Measurements from ENCODE around the gene CDC34. TPM values are rescaled to one million over a fixed set of nuclear protein-coding genes. Genes with fewer than 3 reads are reported as not detected.

The CDC34 gene
- total and polyA plus RNA-seq, 7 donors = 72.6 to 160 (median 107) TPM

GRCh38 chr19:577439-578392 is 46.2 kb downstream of the CDC34 start:
- Histone ChIP-seq H3K9me3 (no peaks in the 10 kb centered on the region), H3K36me3 (ENCODE audit: insufficient read depth in 1 of 2, low read depth in 1 of 2) (peaks cover 4 to 48% of the 10 kb centered on the region in 2 donors), H3K4me1 (peaks cover 54% of the 10 kb centered on the region), H3K27ac (peak overlapping the region; percentile 94), H3K4me3 (peak overlapping the region; percentile 97), H3K27me3 (ENCODE audit: insufficient read depth in 3 of 3, low read length in 2 of 3) (no peaks in the 10 kb centered on the region)
- no peak for ATAC-seq
- TF ChIP-seq CTCF (IDR thresholded peaks at IDR 0.05) = no peak
- intact Hi-C loops (cut with DNase I) = loop anchor here (5.0 to 10.0 kb wide), 3 partner anchors 50 to 827 kb away; partner anchors contain the start of genes DAZAP1 (in 1 of the 2), GAMT (in 1 of the 2) and POLRMT (in 1 of the 2)
- DNase-seq = no peak
- WGBS, 3 donors = 81 to 85% (median 83%) methylated on average over 59 to 66 of the region's 66 CpGs

- Histone ChIP-seq H3K27ac (peak overlapping the region; percentile 41), H3K9me3 (no peaks in the 10 kb centered on the region), H3K4me1 (peaks cover 52% of the 10 kb centered on the region), H3K27me3 (ENCODE audit: insufficient read depth in 3 of 3, low read length in 2 of 3) (no peaks in the 10 kb centered on the region), H3K4me3 (no peak overlapping the region), H3K36me3 (ENCODE audit: insufficient read depth in 1 of 2, low read depth in 1 of 2) (peaks cover 4 to 54% of the 10 kb centered on the region in 2 donors)
- 74 to 84% (median 83%) methylated on average over 46 of the region's 46 CpGs for WGBS, 3 donors
- intact Hi-C loops (cut with DNase I) = loop anchor here (5.0 to 10.0 kb wide), 3 partner anchors 48 to 826 kb away; partner anchors contain the start of genes DAZAP1 (in 1 of the 2), GAMT (in 1 of the 2) and POLRMT (in 1 of the 2)
- TF ChIP-seq CTCF (IDR thresholded peaks at IDR 0.05) = no peak
- ATAC-seq = no peak
- DNase-seq = no peak
Observed at GRCh38 chr19:579111-579841, 47.7 kb downstream of the CDC34 start.

GRCh38 chr19:579842-580155 is 48.2 kb downstream of the CDC34 start:
- Histone ChIP-seq H3K27me3 (ENCODE audit: insufficient read depth in 3 of 3, low read length in 2 of 3) (no peaks in the 10 kb centered on the region), H3K36me3 (ENCODE audit: insufficient read depth in 1 of 2, low read depth in 1 of 2) (peaks cover 4 to 54% of the 10 kb centered on the region in 2 donors), H3K9me3 (no peaks in the 10 kb centered on the region), H3K4me3 (no peak overlapping the region), H3K27ac (no peak overlapping the region), H3K4me1 (peaks cover 47% of the 10 kb centered on the region)
- ATAC-seq (no peak), DNase-seq (no peak)
- 74 to 90% (median 80%) methylated on average over 11 of the region's 11 CpGs for WGBS, 3 donors
- no peak for TF ChIP-seq CTCF (IDR thresholded peaks at IDR 0.05)
- intact Hi-C loops (cut with DNase I) = loop anchor here (5.0 to 10.0 kb wide), 4 partner anchors 48 to 825 kb away; partner anchors contain the start of genes DAZAP1 (in 1 of the 2), GAMT (in 1 of the 2) and POLRMT (in 1 of the 2)

GRCh38 chr19:580274-580835 is 48.8 kb downstream of the CDC34 start:
- DNase-seq (no peak), ATAC-seq (no peak)
- WGBS, 3 donors = 81 to 84% (median 82%) methylated on average over 22 of the region's 22 CpGs
- Histone ChIP-seq H3K27ac (no peak overlapping the region), H3K36me3 (ENCODE audit: insufficient read depth in 1 of 2, low read depth in 1 of 2) (peaks cover 4 to 54% of the 10 kb centered on the region in 2 donors), H3K4me1 (peaks cover 44% of the 10 kb centered on the region), H3K9me3 (no peaks in the 10 kb centered on the region), H3K4me3 (no peak overlapping the region), H3K27me3 (ENCODE audit: insufficient read depth in 3 of 3, low read length in 2 of 3) (no peaks in the 10 kb centered on the region)
- intact Hi-C loops (cut with DNase I) = loop anchor here in 1 of 2 donors (10.0 kb wide), 1 partner anchor 154 kb away; no protein-coding TSS in a partner anchor
- no peak for TF ChIP-seq CTCF (IDR thresholded peaks at IDR 0.05)

Data from psoas muscle (tissue), 8 donors.